ENCODE results near the gene TMEM170A.

The TMEM170A gene

GRCh38 chr16:75398333-75398732 is 66.2 kb downstream of the TMEM170A start:
- DNase-seq: no peak

GRCh38 chr16:75394941-75395340 is 69.5 kb downstream of the TMEM170A start:
- no peak for DNase-seq

Data from activated T-cell treated with anti-CD3 and anti-CD28 coated beads, Interleukin-2, amount 50 U/mL, for 48 hours (primary cell).